HG03354 (cell line): Measurements from ENCODE around the gene DET1.
"Not testable (repeated sequence)": the region's sequence is repeated elsewhere in the genome, so short reads cannot be mapped to it uniquely, and the experiment has no call there.

ENCODE experiments used
- ATAC-seq: cut with Tn5 transposase; IDR thresholded peaks from one replicate; pipeline ENCODE4 v1.9.1; 2021; ENCODE audit warnings: mild to moderate bottlenecking; ENCODE audit not compliant: unreplicated experiment, poor library complexity, severe bottlenecking

DET1 gene

GRCh38 chr15:88546248-88547129 is at the start of gene DET1:
Gene DET1, minus strand, starts transcription at chr15:88546681. Its CDS starts 14,976 bp downstream, at chr15:88531705.
- ATAC-seq = peak; percentile 99

GRCh38 chr15:88591384-88591783 is 44.9 kb upstream of the DET1 start:
- no peak for ATAC-seq

- ATAC-seq = no peak
These were observed 44.3 kb upstream of the DET1 start for GRCh38 chr15:88590759-88591158.

- no peak for ATAC-seq
These were observed 40.1 kb upstream of the DET1 start for GRCh38 chr15:88586401-88587162.

GRCh38 chr15:88580532-88580931 is 34.1 kb upstream of the DET1 start:
- no peak for ATAC-seq

- no peak for ATAC-seq
These were observed 32.8 kb upstream of the DET1 start for GRCh38 chr15:88579322-88579721.

GRCh38 chr15:88574655-88575054 is 28.2 kb upstream of the DET1 start:
- no peak for ATAC-seq

- ATAC-seq = no peak
These were observed 27.6 kb upstream of the DET1 start for GRCh38 chr15:88574077-88574476.

GRCh38 chr15:88571852-88572259 is 25.4 kb upstream of the DET1 start:
- no peak for ATAC-seq

GRCh38 chr15:88571153-88571851 is 24.8 kb upstream of the DET1 start:
- ATAC-seq = no peak

GRCh38 chr15:88568589-88568988 is 22.1 kb upstream of the DET1 start:
- no peak for ATAC-seq

- no peak for ATAC-seq
These were observed 18.3 kb upstream of the DET1 start for GRCh38 chr15:88564741-88565140.

GRCh38 chr15:88563638-88564037 is 17.2 kb upstream of the DET1 start:
- ATAC-seq = no peak

GRCh38 chr15:88559565-88559964 is 13.1 kb upstream of the DET1 start:
- not testable (repeated sequence) for ATAC-seq

GRCh38 chr15:88558026-88558425 is 11.5 kb upstream of the DET1 start:
- ATAC-seq = not testable (repeated sequence)

- ATAC-seq = not testable (repeated sequence)
These were observed 1.5 kb upstream of the DET1 start for GRCh38 chr15:88548009-88548408.

- not testable (repeated sequence) for ATAC-seq
These were observed 768 bp downstream of the DET1 start for GRCh38 chr15:88545578-88546247.

- no peak for ATAC-seq
These were observed 3.3 kb downstream of the DET1 start for GRCh38 chr15:88543065-88543776.

GRCh38 chr15:88542342-88542733 is 4.1 kb downstream of the DET1 start:
- ATAC-seq = no peak
